Urothelium cell line (cell line): ENCODE measurements around the gene ANGPTL4.
"Not testable (repeated sequence)": the region's sequence is repeated elsewhere in the genome, so short reads cannot be mapped to it uniquely, and the experiment has no call there.

Source experiments
- DNase-seq: peaks from one replicate; pipeline ENCODE4 v3.0.0; 2011; ENCODE audit warnings: low spot score, mixed read lengths
- FAIRE-seq: peaks from 2 replicates; lab custom pipeline; 2011; peaks lifted over from hg19 to GRCh38; lab: Jason Lieb, UNC

The ANGPTL4 gene

DNA sequence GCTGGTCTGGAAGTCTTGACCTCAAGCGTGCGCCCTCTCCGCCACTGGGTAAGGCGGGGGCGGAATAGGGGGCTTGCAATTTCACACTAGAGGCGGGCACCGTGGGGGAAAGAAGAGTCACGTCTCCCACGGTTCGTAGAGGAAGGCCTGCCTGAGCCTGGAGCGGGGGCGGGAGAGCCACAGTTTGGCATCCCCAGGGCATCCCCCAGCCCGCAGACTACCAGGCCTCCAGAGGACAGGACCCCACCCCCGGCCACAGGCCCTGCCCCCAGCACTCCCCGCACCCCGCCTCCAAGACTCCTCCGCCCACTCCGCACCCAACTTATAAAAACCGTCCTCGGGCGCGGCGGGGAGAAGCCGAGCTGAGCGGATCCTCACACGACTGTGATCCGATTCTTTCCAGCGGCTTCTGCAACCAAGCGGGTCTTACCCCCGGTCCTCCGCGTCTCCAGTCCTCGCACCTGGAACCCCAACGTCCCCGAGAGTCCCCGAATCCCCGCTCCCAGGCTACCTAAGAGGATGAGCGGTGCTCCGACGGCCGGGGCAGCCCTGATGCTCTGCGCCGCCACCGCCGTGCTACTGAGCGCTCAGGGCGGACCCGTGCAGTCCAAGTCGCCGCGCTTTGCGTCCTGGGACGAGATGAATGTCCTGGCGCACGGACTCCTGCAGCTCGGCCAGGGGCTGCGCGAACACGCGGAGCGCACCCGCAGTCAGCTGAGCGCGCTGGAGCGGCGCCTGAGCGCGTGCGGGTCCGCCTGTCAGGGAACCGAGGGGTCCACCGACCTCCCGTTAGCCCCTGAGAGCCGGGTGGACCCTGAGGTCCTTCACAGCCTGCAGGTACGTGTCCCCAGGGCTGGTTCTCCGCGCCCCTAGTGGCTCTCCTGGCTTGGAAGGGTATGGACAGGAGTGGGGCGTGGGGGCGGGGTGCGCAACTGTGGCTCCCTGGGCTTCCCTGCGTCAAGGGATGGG, at the start of gene ANGPTL4:
ANGPTL4 (plus strand) TSS at position 353 of the 969 bp plus-strand sequence; CDS start at position 520, 167 bp downstream.
- DNase-seq (no peak), FAIRE-seq (no peak)

DNA sequence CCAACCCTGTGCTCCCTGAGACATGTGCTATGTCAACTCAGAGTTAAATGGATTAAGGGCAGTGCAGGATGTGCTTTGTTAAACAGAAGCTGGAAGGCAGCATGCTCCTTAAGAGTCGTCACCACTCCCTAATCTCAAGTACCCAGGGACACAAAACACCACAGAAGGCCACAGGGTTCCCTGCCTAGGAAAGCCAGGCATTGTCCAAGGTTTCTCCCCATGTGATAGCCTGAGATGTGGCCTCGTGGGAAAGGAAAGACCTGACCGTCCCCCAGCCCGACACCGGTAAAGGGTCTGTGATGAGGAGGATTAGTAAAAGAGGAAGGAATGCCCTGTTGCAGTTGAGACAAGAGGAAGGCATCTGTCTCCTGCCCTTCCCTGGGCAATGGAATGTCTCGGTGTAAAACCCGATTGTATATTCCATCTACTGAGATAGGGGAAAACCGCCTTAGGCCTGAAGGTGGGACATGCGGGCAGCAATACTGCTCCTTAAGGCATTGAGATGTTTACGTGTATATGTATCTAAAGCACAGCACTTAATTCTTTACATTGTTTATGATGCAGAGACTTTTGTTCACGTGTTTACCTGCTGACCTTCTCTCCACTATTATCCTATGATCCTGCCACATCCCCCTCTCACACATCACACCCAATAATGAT, 48.8 kb upstream of the ANGPTL4 start:
- DNase-seq, FAIRE-seq: not testable (repeated sequence)

DNA sequence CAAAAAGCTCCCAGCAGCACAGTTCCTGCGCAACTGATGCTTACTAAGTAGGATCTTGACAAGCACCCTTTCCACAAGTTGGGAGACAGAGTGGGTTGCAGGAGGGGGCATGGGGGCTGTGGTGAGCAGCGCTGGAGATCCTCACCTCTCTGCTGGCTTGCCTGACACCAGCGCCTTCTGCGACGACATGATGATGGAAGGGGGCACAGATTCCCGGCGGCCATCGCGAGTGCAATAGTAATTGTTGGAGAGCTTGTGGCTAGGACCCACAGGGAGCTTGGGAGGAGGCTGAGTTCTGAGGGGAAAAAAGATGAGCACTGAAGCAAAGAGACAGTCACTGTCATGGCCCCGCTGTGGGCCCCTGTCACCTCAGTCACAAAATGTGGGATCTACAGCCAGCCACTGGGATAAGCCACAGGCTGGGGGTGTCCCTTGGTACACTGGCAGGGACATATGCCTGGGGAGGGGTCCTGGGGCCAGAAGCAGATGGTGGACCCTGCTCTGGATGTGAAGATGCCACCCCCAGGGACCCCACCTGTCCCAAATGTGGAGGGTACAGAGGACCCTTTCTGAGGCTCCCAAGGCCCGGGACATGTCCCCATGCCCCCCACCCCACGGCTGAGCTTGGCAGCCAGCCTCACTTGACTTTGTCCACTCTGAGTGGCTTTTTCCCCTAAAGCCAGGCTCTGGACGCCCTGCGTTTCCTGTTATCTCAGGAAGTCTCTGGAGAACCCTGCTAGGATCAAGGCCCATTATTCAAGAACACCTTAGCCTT, 47.4 kb upstream of the ANGPTL4 start:
- FAIRE-seq, result no peak
- no peak for DNase-seq

- DNase-seq, result not testable (repeated sequence)
Observed at GRCh38 chr19:8318835-8319234, 45.1 kb upstream of the ANGPTL4 start.

DNA sequence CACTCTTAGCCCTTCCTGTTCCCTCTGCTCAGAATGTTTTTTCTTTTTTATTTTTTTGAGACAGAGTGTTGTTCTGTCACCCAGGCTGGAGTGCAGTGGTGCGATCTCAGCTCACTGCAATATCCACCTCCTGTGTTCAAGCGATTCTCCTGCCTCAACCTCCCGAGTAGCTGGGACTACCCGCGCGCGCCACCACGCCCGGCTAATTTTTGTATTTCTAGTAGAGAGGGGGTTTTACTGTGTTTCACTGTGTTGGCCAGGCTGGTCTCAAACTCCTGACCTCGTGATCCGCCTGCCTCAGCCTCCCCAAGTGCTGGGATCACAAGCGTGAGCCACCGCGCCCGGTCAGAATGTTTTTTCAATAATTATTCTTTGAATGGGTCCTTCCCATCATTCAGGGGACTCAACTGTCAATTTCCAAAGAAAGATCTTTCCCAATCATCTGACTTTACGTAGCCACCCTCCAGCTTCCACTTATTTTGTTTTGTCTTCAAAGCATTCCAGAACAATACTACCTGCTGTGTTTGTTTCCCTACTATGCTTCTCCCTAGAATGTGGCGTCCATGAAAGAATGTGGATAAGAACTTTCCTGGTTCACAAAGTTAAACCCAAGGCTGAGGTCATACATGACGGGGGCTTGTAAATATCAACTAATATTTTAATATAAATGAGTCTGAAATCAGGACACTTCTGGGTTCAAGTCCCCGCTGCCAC, 44.0 kb upstream of the ANGPTL4 start:
- DNase-seq (no peak), FAIRE-seq (no peak)

More at GRCh38 chr19:8318835-8319234, 45.1 kb upstream of the ANGPTL4 start:
- FAIRE-seq, result not testable (repeated sequence)

DNA sequence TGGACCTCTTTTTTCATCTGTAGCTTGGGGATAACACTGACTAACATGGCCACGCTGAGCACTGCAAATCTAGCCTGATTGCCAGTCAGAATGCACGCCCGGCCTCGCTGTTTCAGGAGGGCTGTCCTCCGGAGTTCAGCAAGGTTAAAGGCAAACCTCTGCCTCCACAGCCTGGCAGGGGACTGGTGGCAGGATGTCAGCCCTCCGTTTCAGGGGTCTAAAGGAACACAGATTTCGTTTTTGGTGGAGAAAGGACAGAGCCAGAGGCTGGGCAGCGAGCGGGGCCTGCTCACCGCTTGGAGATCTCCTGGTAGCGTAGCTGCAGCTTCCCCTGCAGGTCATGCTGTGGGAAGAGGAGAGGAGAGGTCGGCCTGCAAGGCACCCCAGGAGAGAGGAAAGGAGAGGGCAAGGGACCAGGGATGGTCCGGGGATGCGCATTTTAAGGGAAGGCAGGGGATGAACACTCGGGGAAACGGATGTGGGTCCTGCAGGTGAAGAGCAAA, 43.3 kb upstream of the ANGPTL4 start:
- FAIRE-seq (no peak), DNase-seq (no peak)

GRCh38 chr19:8321067-8321985, 42.6 kb upstream of the ANGPTL4 start, which contains the start of the genes NDUFA7 and RPS28:
TSS of gene NDUFA7 (minus strand) at chr19:8321375. CDS start at chr19:8321358, 17 bp downstream.
TSS of gene RPS28 (plus strand) at chr19:8321496. CDS start at chr19:8321531, 35 bp downstream.
- no peak for FAIRE-seq
- DNase-seq, result peak; percentile 89

DNA sequence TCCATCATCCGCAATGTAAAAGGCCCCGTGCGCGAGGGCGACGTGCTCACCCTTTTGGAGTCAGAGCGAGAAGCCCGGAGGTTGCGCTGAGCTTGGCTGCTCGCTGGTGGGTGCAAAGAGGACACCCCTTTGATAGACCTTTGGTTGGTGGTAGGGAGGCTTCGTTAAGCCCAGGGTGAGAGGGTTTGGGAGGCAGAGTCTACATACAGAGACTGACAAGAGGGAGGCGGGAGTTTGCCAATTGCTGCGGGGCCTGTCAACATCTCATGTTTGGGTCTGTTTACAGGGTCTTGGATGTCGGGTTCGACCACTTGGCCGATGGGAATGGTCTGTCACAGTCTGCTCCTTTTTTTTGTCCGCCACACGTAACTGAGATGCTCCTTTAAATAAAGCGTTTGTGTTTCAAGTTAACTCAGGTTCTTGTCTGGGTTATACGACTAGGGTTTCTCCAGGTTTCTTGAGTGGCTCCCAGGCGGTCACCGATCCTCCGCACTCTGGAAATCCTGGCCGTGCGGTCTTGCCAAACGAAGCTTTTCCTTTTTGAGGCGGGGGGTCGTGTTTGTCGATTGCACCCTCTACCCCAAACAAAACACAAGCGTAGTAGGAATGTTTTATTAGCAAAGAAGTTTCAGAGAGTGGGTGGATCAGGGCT, 41.8 kb upstream of the ANGPTL4 start:
- FAIRE-seq, result no peak

GRCh38 chr19:8322638-8322997, 41.3 kb upstream of the ANGPTL4 start:
- FAIRE-seq (no peak), DNase-seq (no peak)

More for the DNA sequence above, 41.8 kb upstream of the ANGPTL4 start:
- DNase-seq, result no peak

DNA sequence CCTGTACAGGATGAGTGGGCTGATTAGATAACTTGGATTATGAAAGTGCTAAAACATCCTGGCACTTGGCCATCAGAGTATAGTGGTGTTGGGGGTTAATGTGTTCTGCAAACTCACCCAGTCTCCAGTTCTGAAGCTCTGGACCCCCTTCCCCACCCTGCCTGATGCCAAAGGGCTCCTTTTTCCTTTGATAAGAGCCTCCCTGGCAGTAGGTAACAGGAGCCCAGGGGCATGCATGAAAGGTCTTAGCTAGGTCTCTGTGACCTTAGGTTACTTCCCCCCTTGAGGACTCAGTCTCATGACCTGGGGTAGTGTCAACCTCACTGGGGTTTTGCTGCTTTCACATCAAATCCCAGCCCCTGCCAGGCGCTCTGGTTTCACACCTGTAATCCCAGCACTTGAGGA, 40.2 kb upstream of the ANGPTL4 start:
- FAIRE-seq (no peak), DNase-seq (no peak)

- FAIRE-seq (no peak), DNase-seq (no peak)
Observed at GRCh38 chr19:8324186-8325050, 39.5 kb upstream of the ANGPTL4 start.

DNA sequence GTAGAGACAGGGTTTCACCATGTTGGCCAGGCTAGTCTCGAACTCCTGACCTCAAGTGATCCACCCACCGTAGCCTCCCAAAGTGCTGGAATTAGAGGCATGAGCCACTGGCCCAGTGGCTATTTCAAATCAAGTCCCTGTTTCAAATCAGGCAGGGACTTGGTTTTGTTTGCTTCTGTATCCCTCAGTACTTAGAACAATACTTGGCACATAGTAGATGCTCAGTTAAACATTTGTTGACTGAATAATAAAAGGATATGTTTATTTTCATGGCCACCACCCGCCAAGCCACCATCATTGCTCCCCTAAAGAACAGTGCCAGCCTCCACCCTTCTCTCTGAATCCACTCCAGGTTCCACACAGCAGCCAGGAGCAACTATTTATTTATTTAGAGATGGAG, 38.5 kb upstream of the ANGPTL4 start:
- DNase-seq (no peak), FAIRE-seq (no peak)

DNA sequence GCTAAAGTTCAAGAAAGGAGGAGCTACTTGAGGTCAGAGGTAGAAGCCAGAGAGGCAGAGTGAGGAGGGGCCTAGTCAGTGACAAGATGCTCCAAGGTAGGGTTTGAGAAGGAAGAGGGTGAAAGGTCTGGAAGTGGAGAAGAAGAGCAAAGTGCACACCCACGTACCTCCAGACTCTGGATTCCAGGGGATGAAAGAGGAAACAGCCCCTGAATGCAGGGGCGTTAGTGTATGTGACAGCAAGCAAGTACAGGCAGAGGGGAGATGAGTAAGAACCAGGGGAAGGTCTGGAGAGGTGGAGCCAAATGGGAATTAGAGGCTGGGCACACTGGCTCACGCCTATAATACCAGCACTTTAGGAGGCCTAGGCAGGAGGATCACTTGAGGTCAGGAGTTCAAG, 34.0 kb upstream of the ANGPTL4 start:
- FAIRE-seq (no peak), DNase-seq (no peak)

DNA sequence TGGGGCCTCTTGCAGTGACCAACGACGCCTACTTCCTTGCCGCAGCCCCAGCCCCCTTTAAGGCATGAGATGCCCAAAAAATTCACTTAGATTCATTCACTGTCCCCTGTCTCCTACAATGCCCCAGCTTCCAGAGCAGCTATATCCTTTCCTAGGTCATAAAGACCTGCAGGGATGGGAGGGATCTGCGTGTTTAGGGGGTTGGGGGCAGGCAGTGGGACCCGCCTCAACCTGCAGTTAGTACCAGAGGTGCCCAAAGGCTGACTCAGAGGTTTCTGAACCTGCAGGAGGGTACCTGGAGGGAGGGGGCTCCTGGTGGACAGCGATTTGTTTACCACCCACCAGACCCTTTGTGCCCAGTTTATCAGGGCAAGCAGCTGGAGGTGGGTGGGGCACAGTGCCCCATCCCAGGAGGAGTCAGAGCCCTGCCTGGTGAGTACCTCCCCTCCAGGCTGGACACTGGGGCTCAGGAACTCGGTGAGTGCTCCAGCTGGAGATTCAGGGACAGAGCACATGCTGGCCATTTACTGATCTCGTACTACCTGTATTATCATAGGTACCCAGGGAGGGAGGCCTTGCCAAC, 32.6 kb upstream of the ANGPTL4 start:
- FAIRE-seq (no peak), DNase-seq (no peak)

GRCh38 chr19:8332976-8333766, 30.8 kb upstream of the ANGPTL4 start:
- FAIRE-seq (no peak), DNase-seq (no peak)

- DNase-seq (no peak), FAIRE-seq (no peak)
Observed at GRCh38 chr19:8333767-8334457, 30.0 kb upstream of the ANGPTL4 start.
